Occipital lobe (tissue), 2 donors: Measurements from ENCODE around the gene SLC43A1. TPM values are rescaled to one million over a fixed set of nuclear protein-coding genes. Genes with fewer than 3 reads are reported as not detected.
"Not testable (repeated sequence)": the region's sequence is repeated elsewhere in the genome, so short reads cannot be mapped to it uniquely, and the experiment has no call there.

Experiments
- DNase-seq: peaks from one replicate; lab custom pipeline; 2025; lab: John Stamatoyannopoulos, UW
- total RNA-seq: library from RNA; depleted of rRNA; stranded (reverse); fragments of >200 nt; gene quantifications from one replicate; pipeline ENCODE4 v1.2.3, GENCODE V29; 2014

SLC43A1 gene
- total RNA-seq = 0.94 TPM

DNA sequence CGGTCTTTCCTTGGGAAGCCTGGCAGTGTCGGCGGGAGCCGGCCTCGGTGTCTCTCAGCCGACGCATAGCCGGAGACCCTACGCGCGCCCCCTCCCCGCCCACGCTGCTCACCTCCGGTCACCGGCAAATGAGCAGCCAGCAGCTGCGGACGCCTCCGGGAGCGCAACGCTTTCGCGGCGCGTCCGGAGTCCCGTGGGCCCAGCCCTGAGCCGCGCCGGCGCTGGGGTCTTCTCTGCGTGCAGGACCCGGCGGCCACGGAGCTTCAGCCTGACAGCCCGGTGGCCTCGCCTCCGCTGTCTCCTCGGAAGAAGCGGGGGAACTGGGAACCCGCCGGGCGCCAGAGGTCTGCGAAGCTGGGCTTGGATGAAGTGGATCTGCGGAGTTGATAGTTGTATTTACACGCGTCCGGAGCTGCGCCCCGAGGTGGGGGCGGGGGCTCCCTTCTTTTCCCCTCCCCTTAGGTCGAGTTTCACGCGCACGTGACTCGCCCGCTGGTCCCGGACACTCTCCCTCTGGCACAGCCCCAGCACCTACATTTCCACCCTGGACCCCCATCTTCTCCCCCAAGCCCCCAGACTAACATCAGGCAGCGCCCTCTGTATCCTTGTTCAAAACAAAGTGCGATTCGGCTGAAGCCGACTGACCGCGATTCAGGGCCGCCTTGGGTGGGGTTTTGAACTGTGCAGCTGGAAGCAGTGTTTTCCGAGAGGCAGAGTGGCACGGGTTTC lies at the start of gene SLC43A1:
Gene SLC43A1, minus strand, starts transcription at position 371 of the 729 bp plus-strand sequence. CDS start 1,591 bp downstream, outside the sequence.
- no peak for DNase-seq

DNA sequence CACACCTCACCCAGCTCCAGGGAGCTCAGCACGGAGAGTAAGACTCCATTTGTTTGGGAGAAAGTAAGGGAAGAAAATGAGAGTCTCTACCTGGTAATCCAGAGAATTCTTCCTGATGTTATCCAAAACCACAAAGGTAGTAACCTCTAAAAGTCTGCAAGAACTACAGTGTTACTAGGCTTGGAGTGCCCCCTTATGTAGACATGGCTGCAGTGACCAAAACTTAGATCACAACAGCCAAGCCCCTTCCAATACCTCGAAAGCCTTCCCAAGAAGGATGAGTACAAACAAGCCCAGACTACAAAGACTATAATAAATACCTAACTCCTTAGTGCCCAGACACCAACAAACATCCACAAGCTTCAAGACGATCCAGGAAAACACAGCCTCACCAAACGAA lies 47.1 kb upstream of the SLC43A1 start:
- DNase-seq = no peak

DNA sequence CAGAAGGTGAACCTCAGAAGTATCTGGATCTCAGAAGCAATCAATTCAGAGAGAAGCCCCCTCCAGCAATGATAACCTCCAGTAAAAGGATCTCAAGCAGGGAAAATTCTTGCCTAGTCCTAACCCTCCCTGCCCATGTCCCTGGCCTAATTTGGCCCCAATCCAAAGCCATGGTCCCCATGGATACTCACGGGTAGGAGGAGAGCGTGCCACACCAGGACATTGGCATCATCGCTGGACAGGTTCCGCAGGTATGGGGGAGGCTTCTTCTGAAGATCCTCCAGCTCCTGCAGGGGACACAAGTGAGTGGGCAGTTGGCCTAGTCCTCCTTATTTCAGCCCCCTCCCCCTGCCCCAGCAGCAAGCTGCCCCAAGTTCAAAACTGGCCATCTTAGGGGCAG lies 44.6 kb upstream of the SLC43A1 start:
- no peak for DNase-seq

DNA sequence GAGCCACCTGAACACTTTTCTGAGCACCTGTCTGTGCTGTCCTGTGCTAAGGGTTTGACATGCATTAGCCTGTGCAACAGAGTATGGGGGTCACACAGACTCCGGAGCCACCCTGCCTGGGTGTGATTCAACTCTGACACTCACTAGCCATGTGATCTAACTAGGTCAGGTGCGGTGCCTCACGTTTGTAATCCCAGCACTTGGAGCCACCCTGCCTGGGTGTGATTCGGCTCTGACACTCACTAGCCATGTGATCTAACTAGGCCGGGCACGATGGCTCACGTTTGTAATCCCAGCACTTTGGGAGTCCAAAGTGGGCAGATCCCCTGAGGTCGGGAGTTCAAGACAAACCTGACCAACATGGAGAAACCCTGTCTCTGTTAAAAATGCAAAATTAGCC lies 40.5 kb upstream of the SLC43A1 start:
- DNase-seq = no peak

DNA sequence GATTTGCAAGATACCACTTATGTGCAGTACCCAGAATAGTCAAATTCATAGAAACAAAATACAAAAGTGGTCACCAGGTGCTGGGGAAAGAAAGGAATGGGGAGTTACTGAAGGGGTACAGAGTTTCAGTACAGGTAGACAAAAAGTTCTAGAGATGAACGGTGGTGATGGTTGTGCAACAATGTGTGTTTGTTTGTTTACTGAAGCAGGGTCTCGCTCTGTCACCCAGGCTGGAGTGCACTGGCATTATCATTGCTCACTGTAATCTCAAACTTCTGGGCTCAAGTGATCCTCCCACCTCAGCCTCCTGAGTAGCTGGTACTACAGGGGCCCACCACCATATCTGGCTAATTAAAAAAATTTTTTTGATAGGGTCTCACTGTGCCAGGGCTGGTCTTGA lies 39.9 kb upstream of the SLC43A1 start:
- no peak for DNase-seq

DNA sequence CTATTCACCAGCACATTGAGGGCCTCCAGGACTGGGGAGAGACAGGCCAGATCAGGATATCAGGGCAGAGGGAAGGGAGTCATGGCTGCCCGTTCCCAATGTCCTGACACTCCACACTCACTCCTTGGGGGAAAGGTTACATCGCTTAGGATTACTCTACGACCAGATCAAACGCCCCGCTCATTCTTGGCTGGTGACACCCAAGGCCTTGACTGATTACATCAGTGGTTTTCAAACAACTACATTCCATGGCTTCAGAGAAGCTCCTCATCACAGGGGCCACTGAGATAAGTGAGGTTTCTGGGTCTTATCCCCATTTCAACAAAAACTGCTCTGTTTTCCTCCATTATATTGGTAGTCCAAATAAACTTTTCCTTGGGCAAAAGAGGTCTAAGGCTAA lies 37.0 kb upstream of the SLC43A1 start:
- DNase-seq = no peak

DNA sequence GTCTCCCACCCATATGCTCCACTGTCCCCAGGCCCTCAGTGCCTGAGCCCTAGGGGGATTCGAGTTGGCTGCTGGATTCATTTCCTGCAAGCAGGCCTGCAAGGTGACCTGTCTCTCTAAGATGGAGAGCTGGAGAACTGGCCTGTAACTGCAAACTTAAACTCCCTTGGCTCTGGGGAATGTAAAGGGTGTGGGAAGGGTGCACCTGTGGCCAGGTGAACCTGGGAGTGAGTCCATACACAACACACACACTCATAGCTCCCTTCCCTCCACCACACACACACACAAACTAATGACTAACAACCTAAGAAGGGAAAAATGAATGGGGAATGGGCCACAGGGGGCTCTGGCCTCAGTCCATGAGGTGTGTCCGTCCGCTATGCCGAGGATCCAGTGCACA lies 36.4 kb upstream of the SLC43A1 start:
- DNase-seq = no peak

DNA sequence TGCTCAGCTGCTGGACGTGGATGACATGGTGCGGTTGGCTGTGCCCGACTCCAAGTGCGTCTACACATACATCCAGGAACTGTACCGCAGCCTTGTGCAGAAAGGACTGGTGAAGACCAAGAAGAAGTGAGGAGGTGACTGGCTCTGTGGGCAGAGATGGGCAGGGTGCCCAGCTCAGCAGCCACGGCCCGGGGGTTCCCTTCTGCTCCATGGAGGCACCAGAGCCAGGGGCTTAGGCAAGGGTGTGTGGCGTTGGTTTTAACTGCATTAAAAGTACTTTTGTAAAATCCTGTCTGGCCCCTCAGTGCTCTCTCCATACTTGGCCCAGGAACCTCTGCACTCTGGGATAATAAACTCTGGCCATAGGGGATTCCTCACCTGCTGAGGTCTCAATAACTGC lies 34.5 kb upstream of the SLC43A1 start:
- DNase-seq = no peak

DNA sequence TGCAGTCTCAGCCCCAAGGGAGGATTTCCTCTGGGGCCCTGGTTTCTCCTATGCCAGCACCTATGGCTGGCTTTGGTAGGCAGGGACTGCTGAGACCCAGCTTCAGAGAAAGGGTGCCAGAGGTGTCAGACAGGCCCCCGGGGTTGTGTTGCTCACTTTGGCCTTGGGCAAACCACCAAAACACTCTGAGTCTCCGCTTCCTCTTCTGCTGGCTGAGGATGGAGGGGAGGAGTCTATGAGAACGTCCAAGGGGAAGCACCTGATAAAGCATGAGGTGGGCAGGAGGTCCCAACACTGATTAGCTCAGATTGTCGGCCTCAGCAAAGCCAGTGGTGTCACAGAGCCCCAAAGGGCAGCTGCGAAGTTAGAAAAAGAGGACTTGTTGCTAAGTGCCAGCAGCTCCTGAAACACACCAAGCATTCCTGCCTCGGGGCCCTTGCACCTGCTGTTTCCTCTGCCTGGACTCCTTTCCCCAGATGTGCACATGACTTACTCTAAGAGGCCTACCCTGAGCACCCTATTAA lies 32.4 kb upstream of the SLC43A1 start:
- no peak for DNase-seq

DNA sequence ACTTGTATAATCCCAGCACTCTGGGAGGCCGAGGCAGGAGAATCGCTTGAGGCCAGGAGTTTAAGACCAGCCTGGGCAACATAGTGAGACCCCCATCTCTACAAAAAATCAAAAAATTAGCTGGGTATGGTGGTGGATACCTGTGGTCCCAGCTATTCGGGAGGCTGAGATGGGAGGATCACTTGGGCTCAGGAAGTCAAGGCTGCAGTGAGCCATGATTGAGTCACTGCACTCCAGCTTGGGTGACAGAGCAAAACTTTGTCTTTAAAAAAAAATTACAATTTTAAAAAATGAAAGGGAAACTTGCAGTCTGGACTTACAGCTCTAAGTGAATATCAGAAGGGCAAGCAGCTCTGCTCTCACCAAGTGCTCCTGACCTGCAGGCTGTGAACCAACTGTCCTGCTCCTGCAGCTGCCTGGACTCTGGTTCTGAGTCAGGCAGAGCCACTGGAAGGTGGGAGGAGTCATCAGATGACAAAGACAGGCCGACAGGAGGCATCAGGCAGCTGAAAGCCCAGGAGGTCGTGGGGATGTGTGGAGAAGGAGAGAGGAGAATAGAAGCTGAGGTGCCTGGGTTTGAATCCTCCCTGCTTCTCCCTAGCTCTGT lies 31.5 kb upstream of the SLC43A1 start:
- DNase-seq = no peak

DNA sequence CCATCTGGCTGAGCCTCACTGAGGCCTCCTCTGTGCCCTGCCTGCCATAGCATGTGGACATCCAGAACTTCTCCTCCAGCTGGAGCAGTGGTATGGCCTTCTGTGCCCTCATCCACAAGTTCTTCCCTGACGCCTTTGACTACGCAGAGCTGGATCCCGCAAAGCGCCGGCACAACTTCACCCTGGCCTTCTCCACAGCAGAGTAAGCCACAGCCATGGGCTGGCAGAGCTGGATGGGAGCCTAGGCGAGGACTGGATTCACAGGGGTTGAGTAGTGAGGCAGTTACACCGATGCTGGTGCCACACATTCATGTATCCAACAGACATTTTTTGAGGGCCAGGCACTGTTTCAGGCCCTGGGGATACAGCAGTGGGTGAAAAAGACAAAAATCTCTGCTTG lies 30.9 kb upstream of the SLC43A1 start:
- DNase-seq = no peak

DNA sequence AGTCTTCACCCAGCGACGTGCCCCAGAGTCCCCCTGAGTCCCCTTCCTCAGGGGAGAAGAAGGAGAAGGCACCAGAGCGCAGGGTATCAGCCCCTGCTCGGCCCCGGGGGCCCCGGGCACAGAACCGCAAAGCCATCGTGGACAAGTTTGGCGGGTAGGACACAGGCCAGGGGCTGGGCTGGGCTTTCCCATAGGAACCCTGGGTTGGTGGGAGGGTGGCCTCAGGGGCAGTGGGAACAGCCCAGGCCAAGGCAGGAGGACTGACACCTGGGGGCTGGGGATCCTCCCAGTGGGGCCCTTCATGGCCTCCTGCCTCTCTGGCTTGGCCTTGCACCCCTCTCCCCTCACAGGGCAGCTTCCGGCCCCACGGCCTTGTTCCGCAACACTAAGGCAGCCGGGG lies 30.4 kb upstream of the SLC43A1 start:
- DNase-seq = no peak

DNA sequence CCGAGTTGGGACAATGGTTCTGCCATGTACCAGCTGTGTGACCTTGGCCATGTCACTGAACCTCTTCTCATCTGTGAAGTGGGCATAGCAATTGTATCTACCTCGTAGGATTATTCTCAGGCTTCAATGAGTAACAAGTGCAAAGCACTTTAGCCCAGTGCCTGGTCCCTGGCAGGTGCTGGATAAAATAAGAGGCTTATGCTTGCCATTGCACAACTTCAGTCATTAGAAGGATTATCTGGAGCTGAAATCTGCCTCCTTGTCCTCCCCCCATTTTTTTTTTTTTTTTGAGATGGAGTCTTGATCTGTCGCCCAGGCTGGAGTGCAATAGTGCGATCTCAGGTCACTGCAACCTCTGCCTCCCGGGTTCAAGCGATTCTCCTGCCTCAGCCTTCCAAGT lies 29.1 kb upstream of the SLC43A1 start:
- DNase-seq = no peak

DNA sequence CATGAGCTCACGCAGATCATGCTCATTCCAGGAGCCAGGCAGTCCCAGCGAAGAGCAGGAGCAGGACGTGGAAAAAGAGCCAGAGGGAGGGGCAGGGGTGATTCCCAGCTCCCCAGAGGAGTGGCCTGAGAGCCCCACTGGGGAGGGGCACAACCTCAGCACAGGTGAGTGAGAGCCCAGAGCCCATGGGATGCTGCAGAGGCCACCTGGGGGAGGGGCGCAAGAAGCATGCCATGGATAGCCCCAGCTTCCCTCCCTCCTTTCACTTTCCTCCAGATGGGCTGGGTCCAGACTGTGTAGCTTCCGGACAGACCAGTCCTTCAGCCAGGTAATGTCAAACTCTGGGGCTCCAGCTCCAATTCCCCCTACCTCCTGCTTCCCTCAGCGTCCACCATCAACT lies 28.1 kb upstream of the SLC43A1 start:
- no peak for DNase-seq

DNA sequence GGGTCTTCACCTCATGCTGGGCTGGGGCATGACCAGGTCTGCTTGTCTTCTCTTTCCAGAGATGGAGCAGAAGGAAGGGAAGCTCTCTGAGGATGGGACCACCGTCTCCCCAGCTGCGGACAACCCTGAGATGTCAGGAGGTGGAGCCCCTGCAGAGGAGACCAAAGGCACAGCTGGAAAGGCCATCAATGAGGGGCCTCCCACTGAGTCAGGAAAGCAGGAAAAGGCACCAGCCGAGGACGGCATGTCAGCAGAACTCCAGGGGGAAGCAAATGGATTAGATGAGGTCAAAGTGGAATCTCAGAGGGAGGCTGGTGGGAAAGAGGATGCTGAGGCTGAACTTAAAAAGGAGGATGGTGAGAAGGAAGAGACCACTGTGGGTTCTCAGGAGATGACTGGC lies 27.1 kb upstream of the SLC43A1 start:
- DNase-seq = no peak

DNA sequence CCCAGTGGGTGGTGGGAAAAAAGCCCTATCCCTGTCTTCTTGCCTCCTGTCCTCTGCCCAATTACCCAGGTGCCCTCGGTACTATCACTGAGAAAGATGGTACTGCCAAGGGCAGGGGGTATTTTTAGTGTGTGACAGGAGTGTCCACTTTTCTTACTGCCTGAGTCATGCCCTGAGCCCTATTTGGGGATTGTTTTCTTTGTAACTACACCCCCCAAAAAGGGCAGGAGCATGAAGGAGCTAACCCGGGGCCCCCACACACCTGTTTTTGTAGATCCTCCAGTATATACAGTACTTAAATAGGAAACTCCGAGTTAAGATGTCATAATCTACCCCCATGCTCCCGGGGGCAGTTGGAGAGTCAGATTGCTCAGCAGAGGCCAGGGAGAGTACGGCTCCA lies 25.7 kb upstream of the SLC43A1 start:
- DNase-seq = no peak

DNA sequence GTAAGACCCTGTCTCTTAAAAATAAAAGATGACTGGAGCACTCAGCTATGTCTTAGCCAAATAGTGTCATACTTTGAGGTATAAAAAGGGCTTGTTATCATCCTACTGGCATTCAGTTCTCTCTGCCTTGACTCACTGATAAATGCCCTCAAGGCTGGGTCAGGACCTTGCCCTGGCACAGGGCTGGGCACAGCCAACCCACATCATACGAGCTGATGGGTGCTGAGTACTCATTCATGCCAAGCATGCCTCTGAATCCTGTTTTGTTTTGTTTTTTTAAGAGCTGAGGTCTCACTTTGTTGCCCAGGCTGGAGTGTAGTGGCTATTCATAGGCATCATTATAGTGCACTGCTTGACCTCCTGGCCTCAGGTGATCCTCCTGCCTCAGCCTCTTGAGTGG lies 23.8 kb upstream of the SLC43A1 start:
- no peak for DNase-seq

DNA sequence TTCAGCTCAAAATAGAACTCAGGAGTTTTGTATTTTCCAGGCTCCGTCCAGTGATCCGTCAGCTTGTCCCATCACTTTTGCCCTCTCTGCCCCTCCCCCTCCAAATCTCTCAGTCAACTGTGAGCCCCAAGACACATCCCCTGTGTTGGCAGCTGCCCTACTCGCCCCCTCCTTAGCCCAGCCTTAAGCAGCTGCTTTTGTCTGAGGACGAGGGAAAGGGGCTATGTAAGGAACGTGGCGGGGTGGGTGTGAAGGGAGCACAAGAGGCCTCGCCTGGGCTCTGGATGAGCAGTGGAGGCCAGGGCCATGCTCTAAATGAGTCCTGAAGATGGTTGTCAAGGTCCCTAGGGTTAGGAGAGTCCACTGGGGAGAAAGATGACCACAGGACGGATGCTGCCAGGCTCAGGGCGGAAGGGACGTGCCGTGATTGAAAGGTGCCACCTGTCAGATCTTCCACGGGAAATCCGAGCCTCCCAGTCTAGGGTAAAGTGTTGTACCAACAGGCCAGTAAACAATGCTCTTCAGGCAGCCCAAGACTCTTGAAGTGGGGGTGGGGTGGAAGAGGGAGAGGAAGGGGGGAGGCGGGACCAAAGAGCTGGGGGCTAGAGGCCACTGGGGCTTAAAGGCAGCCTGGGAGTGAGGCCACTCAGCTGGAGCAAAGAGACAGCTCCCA lies 21.6 kb upstream of the SLC43A1 start, which contains the start of gene SMTNL1:
Gene SMTNL1, plus strand, starts transcription at position 649 of the 673 bp plus-strand sequence. CDS start 5,048 bp downstream, outside the sequence.
- DNase-seq = no peak

DNA sequence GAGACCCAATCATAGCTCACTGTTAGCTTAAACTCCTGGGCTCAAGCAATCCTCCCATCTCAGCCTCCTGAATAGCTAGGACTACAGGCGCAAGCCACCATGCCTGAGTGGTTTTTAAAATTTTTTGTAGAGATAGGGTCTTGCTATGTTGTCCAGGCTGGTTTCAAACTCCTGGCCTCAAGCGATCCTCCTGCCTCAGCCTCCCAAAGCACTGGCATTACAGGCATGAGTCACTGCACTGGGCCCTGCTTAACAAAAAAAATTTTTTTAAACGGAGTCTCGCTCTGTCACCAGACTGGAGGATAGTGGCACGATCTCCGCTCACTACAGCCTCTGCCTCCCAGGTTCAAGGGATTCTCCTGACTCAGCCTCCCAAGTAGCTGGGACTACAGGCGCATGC lies 18.9 kb upstream of the SLC43A1 start:
- not testable (repeated sequence) for DNase-seq

DNA sequence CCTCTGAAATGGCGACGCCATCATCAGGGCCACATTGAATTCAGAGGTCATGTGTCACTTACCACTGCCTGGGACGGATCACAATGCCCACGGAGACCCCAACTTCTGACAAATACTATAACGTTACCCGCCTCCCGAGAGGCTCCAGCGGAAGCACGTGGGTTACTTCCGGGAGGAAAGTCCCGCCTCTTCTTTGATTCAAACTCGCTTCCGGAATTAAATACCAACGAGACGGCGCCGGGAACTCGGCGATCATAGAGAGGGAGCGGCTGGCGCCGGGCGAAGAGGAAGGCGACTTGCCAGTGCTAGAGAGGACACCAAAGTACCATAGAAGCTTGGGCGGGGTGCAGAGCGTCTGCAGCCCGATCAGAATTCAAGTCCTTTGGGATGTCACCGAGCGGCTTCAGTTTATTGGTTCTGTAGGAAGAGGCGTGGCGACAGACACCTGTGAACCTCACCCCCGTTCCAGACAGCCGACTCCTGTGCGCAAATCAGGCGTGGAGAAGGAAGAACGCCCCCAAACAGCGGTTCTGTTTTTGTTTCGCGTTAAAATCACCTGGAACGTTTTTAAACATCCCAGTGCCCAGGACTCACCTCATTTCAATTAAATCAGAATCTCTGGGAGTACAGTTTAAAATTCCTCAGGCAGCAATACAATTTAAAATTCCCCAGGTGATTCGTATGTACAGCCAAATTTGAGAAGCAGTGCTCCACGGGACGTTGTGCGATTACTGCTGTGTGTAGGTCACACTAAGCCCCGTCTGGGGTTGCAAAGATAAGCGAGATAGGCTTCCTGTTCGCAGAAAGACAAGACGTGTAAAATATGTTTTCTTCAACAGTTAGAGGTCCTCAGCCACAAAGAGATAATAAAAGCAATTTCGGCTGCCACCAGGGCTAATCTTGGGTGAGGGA lies 15.3 kb upstream of the SLC43A1 start, which contains the start of gene TIMM10:
Gene TIMM10, minus strand, starts transcription at position 159 of the 912 bp plus-strand sequence. CDS start 565 bp downstream, outside the sequence.
- DNase-seq = peak; percentile 96

DNA sequence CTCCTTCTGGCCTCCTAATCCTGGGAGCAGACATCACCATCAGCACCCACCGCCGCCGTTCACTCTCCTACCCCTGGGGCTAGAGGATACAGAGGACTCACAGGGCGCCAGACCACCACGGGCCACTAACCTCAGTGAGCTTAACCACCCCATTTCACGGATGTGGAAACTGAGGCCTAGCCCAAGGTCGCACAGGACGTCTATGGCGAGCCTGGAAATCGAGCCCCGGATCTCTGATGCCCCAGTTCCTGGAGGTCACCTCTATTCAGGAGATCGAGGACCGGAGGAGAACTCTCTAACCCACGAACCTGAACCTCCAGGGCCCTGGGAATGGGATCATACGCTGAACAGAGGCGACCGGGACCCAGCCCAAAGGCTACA lies 14.7 kb upstream of the SLC43A1 start:
- DNase-seq = no peak
